ENCODE measurements around the gene PIGBOS1. TPM values are rescaled to one million over a fixed set of nuclear protein-coding genes. Genes with fewer than 3 reads are reported as not detected.

Gene PIGBOS1
- total and polyA plus RNA-seq, 2 donors (not counting 3 experiments of a cell fraction or from before 2014, with no cell fraction given) = 12.8 to 16.5 TPM

- no peak overlapping the region for H3K27ac ChIP-seq (ENCODE audit: insufficient read depth, low read depth, low read length)
- CTCF ChIA-PET = no interaction called here
- H4K20me1 ChIP-seq (replicated peaks; ENCODE audit: control insufficient read depth, extremely low read depth, insufficient read depth, low read length) = no peaks in the 10 kb centered on the region
- no peaks in the 10 kb centered on the region for H3K9me3 ChIP-seq (replicated peaks; ENCODE audit: control insufficient read depth, insufficient read depth, low read length)
- POLR2A ChIA-PET = no interaction called here
- FAIRE-seq (no peak), DNase-seq (ENCODE audit: low read depth, low spot score) (no peak)
- H2AFZ ChIP-seq (ENCODE audit: low read depth, low read length) = no peak overlapping the region
- TF ChIP-seq POLR2AphosphoS5 (IDR thresholded peaks at IDR 0.05; ENCODE audit: insufficient read depth, low read depth, low read length) (no peak), POLR2A (IDR thresholded peaks at IDR 0.05; ENCODE audit: low read depth, low read length) (no peak), CTCF (IDR thresholded peaks at IDR 0.05; ENCODE audit: extremely low read depth in 1 of 2, insufficient read depth in 1 of 2, low read depth in 1 of 2, low read length in 2 of 2) (no peak), MYC (IDR thresholded peaks at IDR 0.05; ENCODE audit: low read depth, low read length) (no peak), EZH2 (IDR thresholded peaks at IDR 0.05; ENCODE audit: borderline replicate concordance, low read depth, low read length, severe bottlenecking) (no peak), FOS (IDR thresholded peaks at IDR 0.05; ENCODE audit: borderline replicate concordance, insufficient read depth, low read length) (no peak), JUN (IDR thresholded peaks at IDR 0.05; ENCODE audit: borderline replicate concordance, insufficient read depth, insufficient read length, low read depth) (no peak), GATA2 (IDR thresholded peaks at IDR 0.05; ENCODE audit: insufficient read depth, insufficient read length, low read depth, low read length) (no peak)
- TF ChIP-seq, protein P1, sequence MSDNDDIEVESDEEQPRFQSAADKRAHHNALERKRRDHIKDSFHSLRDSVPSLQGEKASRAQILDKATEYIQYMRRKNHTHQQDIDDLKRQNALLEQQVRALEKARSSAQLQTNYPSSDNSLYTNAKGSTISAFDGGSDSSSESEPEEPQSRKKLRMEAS (IDR thresholded peaks at IDR 0.05; ENCODE audit: insufficient read depth, insufficient read length) = no peak
- H3K9me1 ChIP-seq (replicated peaks; ENCODE audit: control insufficient read depth, extremely low read depth, insufficient read depth, low read length) = no peaks in the 10 kb centered on the region
- H3K4me3 ChIP-seq (replicated peaks in 1 of 3; ENCODE audit: insufficient read depth in 1 of 3, low read depth in 1 of 3, low read length in 3 of 3) = no peak overlapping the region
- H3K4me2 ChIP-seq (ENCODE audit: insufficient read depth, low read length) = no peak overlapping the region
- no TSS peak for BruUV-seq (replicated peaks)
- intact Hi-C loops (cut with micrococcal nuclease) = no loop called here
- H3K36me3 ChIP-seq (ENCODE audit: control insufficient read depth in 2 of 2, extremely low read depth in 1 of 2, insufficient read depth in 2 of 2, low read length in 2 of 2) = no peaks in the 10 kb centered on the region
- no peak overlapping the region for H3K9ac ChIP-seq (replicated peaks; ENCODE audit: extremely low read depth, insufficient read depth, low read length)
- dilution Hi-C loops (cut with MboI; ENCODE audit: extremely low pct_ligation_motif_present, low sequenced_read_pairs) = no loop called here
- peaks cover 35% of the 10 kb centered on the region for H3K4me1 ChIP-seq (ENCODE audit: control insufficient read depth, extremely low read depth, insufficient read depth, low read length)
- peaks cover 8% of the 10 kb centered on the region for H3K79me2 ChIP-seq (ENCODE audit: control insufficient read depth, insufficient read depth, low read length)
- no peaks in the 10 kb centered on the region for H3K27me3 ChIP-seq (ENCODE audit: control insufficient read depth in 2 of 2, insufficient read depth in 2 of 2, low read length in 2 of 2)
Observed at GRCh38 chr15:55283379-55284147, 35.4 kb downstream of the PIGBOS1 start.
